Activated CD4-positive, alpha-beta T cell treated with anti-CD3 and anti-CD28 coated beads for 36 hours (primary cell): Measurements from ENCODE around the gene MFSD6L. TPM values are rescaled to one million over a fixed set of nuclear protein-coding genes. Genes with fewer than 3 reads are reported as not detected.
A peak's percentile ranks its signal among the peaks of the same experiment; 100 is the strongest.

Experiments used
- ATAC-seq: fragments of 200-7000 bp; cut with Tn5 transposase; one replicate; pipeline ENCODE4 v1.10.0; 2021; ENCODE audit warnings: mild to moderate bottlenecking, moderate library complexity
- CTCF ChIA-PET: fragments of 350-600 bp; sonication (Branson Sonifier 250); formaldehyde crosslinking; loops from one replicate; lab custom pipeline; 2021; ENCODE audit warnings: antibody characterized with exemption; lab: Charles Lee
- POLR2A ChIA-PET: fragments of 350-600 bp; sonication (Branson Sonifier 250); formaldehyde crosslinking; loops from one replicate; lab custom pipeline; 2021; ENCODE audit warnings: antibody characterized with exemption, inconsistent platforms; lab: Charles Lee
- DNase-seq: peaks from one replicate; pipeline ENCODE4 v3.0.0-alpha.2; 2020
- H3K27ac Mint-ChIP-seq: one replicate; pipeline ENCODE4 v1.8.0; 2021; ENCODE audit warnings: mixed read lengths
- H3K27me3 Mint-ChIP-seq: one replicate; pipeline ENCODE4 v1.8.0; 2021; ENCODE audit warnings: mixed read lengths
- H3K36me3 Mint-ChIP-seq: one replicate; pipeline ENCODE4 v1.8.0; 2021; ENCODE audit warnings: low read depth, mixed read lengths
- H3K4me1 Mint-ChIP-seq: one replicate; pipeline ENCODE4 v1.8.0; 2021; ENCODE audit warnings: mixed read lengths
- H3K4me3 Mint-ChIP-seq: one replicate; pipeline ENCODE4 v1.8.0; 2021; ENCODE audit warnings: mild to moderate bottlenecking, moderate library complexity, mixed read lengths
- H3K9me3 Mint-ChIP-seq: one replicate; pipeline ENCODE4 v1.8.0; 2021; ENCODE audit warnings: low read depth, mixed read lengths
- intact Hi-C, 2 experiments: fragments of 100-400 bp; cut with DNase I in 1 of 2; cut with micrococcal nuclease in 1 of 2; formaldehyde crosslinking; loops; one replicate each; pipeline versions ENCODE4 v1.14.2 to v1.15.1; 2022 to 2024; cut with DNase I, micrococcal nuclease
- total RNA-seq, 2 experiments: library from RNA; stranded (reverse); gene quantifications; one replicate each; pipeline ENCODE4 v1.2.3, GENCODE V29; 2021

Gene MFSD6L, protein sequence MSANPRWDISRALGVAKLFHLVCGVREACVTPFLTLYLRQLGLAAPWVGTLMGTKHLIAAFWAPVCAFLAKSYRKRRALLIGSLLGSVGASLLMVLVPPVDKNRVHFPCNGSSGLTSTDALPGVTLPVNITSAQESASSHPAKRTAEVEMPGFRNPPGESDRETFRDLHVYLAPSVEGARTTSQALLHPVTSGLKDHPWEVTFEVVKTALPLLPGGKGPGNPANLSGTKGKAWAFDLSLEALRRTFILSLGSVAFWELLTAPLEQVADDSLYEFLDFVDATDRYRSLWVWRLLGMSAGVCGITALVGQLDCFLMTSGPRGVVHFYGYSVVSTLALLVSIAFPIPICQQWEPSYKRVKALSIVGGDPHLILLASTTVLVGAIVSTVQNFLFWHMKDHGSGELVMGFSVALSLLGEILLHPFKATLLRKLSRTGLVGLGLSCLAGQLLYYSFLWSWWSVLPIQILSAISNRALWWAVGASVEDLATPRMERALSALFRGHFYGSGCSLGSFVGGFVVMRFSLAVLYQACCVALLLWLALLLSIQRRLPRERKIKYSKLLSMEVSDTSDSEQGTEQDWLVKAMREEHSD
- under 1 TPM; 0.07 TPM for total RNA-seq

DNA sequence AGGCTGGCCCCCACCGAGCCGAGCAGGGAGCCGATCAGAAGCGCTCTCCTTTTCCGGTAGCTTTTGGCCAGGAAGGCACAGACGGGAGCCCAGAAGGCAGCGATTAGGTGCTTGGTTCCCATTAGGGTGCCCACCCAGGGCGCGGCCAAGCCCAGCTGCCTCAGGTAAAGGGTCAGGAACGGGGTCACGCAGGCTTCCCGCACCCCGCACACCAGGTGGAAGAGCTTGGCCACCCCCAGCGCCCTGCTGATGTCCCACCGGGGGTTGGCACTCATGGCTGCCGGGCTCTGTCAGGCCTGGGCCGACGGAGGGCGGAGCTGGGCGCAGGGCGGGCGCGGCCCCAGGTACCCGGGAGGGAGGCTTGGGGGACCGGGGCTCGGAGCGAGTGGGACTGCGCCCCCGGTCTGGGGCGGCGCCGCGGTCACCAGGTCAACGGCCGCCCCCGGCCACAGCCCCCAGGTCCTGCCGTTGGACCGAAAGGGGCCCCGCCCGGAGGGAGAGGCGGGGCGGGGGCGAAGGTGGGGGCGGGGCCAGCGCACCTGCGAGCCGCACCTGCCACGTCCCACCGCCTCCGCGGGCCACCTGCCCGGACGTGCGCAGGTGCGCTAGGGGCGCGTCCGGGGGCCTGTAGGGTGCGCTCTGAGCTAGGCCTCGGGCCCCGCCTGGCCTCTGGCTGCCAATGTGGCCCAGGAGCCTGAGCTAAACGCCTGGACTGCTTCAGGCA, at the start of gene MFSD6L:
MFSD6L (minus strand) TSS at position 520 of the 724 bp plus-strand sequence; CDS start at position 275, 245 bp downstream.
- DNase-seq: peak; percentile 37
- Mint-ChIP-seq H3K27me3 (no peaks in the 10 kb centered on the region), H3K4me1 (no peaks in the 10 kb centered on the region), H3K9me3 (no peaks in the 10 kb centered on the region), H3K4me3 (no peak within 1 kb of the TSS), H3K27ac (no peak within 1 kb of the TSS), H3K36me3 (no peaks in the 10 kb centered on the region)
- intact Hi-C loops: loop anchor here in 1 of 2 experiments (1.0 kb wide), 1 partner anchor 199 kb away; no protein-coding TSS in a partner anchor
- peak; percentile 49 for ATAC-seq
- ChIA-PET POLR2A (no interaction called here), CTCF (interaction anchor here (1.5 to 2.4 kb wide), 2 partner anchors 13 to 199 kb away, joined by 8 to 11 read pairs; no protein-coding TSS in a partner anchor)

DNA sequence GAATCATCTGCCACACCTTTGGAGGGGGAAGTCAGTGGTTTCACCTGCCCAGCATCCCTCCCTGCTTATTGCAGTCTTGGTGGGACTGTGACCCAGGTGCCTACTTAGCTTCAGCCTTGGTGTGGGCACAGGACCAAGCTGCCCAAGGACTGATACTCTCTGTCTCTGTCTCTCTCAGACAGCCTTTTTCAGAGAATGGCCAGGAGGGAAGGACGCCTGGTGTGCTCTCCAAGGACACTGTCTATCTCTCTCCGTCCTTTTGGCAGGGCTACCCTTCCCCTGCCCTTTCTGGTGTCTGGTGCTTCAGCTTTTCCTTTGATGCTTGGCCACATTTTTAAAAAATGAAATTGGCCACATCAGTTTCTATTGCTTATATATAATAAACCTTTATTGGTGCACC, 48.7 kb upstream of the MFSD6L start:
- ATAC-seq (no peak), DNase-seq (no peak)
- no peak overlapping the region for H3K27ac Mint-ChIP-seq
- intact Hi-C loops: no loop called here
- H3K4me3 Mint-ChIP-seq: no peak overlapping the region
- H3K27me3 Mint-ChIP-seq: no peaks in the 10 kb centered on the region
- peaks cover 4% of the 10 kb centered on the region for H3K4me1 Mint-ChIP-seq
- H3K36me3 Mint-ChIP-seq: no peaks in the 10 kb centered on the region
- ChIA-PET POLR2A (no interaction called here), CTCF (interaction anchor here (1.1 kb wide), 1 partner anchor 27 kb away, joined by 4 read pairs; no protein-coding TSS in a partner anchor)
- no peaks in the 10 kb centered on the region for H3K9me3 Mint-ChIP-seq

DNA sequence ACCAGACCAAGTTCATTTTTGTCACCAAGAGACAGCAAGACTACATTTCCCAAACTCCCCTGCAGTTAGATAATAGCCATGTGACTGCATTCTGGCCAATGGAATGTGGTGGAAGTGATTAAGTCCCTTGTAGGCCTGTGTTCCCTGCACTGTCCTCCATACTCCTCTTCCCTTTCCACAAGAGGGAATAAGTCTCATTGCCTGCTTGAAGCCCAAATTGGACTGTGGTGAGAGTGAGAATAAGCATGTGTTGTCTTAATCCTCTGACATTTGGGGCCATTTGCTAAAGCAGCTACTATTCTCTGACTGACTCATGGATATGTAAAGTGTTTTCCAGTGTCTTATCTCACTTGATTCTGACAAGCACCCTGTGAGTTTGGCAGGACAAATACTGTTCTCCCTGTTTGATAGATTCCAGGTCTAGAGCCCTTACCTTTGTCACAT, 47.6 kb upstream of the MFSD6L start:
- H3K27me3 Mint-ChIP-seq: no peaks in the 10 kb centered on the region
- ChIA-PET CTCF (no interaction called here), POLR2A (no interaction called here)
- H3K9me3 Mint-ChIP-seq: no peaks in the 10 kb centered on the region
- ATAC-seq (peak; percentile 84), DNase-seq (no peak)
- H3K36me3 Mint-ChIP-seq: no peaks in the 10 kb centered on the region
- intact Hi-C loops: no loop called here
- no peak overlapping the region for H3K27ac Mint-ChIP-seq
- peaks cover 4% of the 10 kb centered on the region for H3K4me1 Mint-ChIP-seq
- no peak overlapping the region for H3K4me3 Mint-ChIP-seq

- CTCF ChIA-PET: interaction anchor here (1.0 to 1.2 kb wide), 2 partner anchors 10 to 460 kb away, joined by 4 read pairs; no protein-coding TSS in a partner anchor
- H3K4me1 Mint-ChIP-seq: peaks cover 4% of the 10 kb centered on the region
- H3K36me3 Mint-ChIP-seq: no peaks in the 10 kb centered on the region
- H3K27ac Mint-ChIP-seq: no peak overlapping the region
- no peaks in the 10 kb centered on the region for H3K27me3 Mint-ChIP-seq
- no peak for DNase-seq
- intact Hi-C loops: no loop called here
- no peak overlapping the region for H3K4me3 Mint-ChIP-seq
- POLR2A ChIA-PET: no interaction called here
- ATAC-seq: no peak
- no peaks in the 10 kb centered on the region for H3K9me3 Mint-ChIP-seq
Measured at GRCh38 chr17:8844229-8845218, 45.4 kb upstream of the MFSD6L start.

DNA sequence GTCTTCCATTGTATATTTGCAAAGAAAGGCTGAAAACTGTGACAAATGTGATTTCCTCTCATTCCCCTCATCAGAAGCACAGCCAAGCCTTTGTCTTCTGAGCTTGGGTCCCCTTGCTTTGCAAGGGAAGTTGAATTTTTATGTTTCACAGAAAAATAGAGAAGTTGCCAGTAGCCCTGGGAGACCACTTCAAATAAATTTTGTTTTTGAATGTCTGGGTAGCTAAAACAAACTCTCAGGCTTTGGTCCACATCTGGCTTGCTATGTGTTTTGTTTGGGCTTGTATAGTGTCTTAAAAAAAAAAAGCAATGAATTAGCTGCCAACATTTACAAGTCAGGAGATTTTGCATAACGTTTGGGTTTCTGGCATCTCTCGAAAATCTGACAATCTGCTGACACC, 44.2 kb upstream of the MFSD6L start:
- ChIA-PET CTCF (interaction anchor here (0.8 to 1.5 kb wide), 4 partner anchors 11 to 459 kb away, joined by 3 to 6 read pairs (median 4); no protein-coding TSS in a partner anchor), POLR2A (no interaction called here)
- Mint-ChIP-seq H3K4me3 (no peak overlapping the region), H3K27ac (no peak overlapping the region), H3K9me3 (no peaks in the 10 kb centered on the region), H3K27me3 (no peaks in the 10 kb centered on the region), H3K36me3 (no peaks in the 10 kb centered on the region), H3K4me1 (peaks cover 4% of the 10 kb centered on the region)
- DNase-seq (no peak), ATAC-seq (no peak)
- intact Hi-C loops: no loop called here

GRCh38 chr17:8841844-8842243, 42.7 kb upstream of the MFSD6L start:
- no peak overlapping the region for H3K4me3 Mint-ChIP-seq
- no peaks in the 10 kb centered on the region for H3K9me3 Mint-ChIP-seq
- ChIA-PET CTCF (interaction anchor here (0.8 kb wide), 1 partner anchor 56 kb away, joined by 3 read pairs; no protein-coding TSS in a partner anchor), POLR2A (no interaction called here)
- DNase-seq: no peak
- no peak for ATAC-seq
- intact Hi-C loops: no loop called here
- no peak overlapping the region for H3K27ac Mint-ChIP-seq
- no peaks in the 10 kb centered on the region for H3K27me3 Mint-ChIP-seq
- H3K4me1 Mint-ChIP-seq: peaks cover 1% of the 10 kb centered on the region
- no peaks in the 10 kb centered on the region for H3K36me3 Mint-ChIP-seq

- Mint-ChIP-seq H3K4me3 (no peak overlapping the region), H3K4me1 (no peaks in the 10 kb centered on the region), H3K27me3 (no peaks in the 10 kb centered on the region), H3K27ac (no peak overlapping the region), H3K9me3 (no peaks in the 10 kb centered on the region), H3K36me3 (no peaks in the 10 kb centered on the region)
- no peak for ATAC-seq
- POLR2A ChIA-PET: no interaction called here
- no peak for DNase-seq
- CTCF ChIA-PET: no interaction called here
- intact Hi-C loops: no loop called here
Measured at GRCh38 chr17:8839410-8839935, 40.3 kb upstream of the MFSD6L start.

GRCh38 chr17:8838551-8839095, 39.5 kb upstream of the MFSD6L start:
- CTCF ChIA-PET: no interaction called here
- DNase-seq: no peak
- Mint-ChIP-seq H3K4me3 (no peak overlapping the region), H3K9me3 (no peaks in the 10 kb centered on the region), H3K4me1 (no peaks in the 10 kb centered on the region), H3K27ac (no peak overlapping the region), H3K27me3 (no peaks in the 10 kb centered on the region), H3K36me3 (no peaks in the 10 kb centered on the region)
- POLR2A ChIA-PET: no interaction called here
- no peak for ATAC-seq
- intact Hi-C loops: no loop called here

DNA sequence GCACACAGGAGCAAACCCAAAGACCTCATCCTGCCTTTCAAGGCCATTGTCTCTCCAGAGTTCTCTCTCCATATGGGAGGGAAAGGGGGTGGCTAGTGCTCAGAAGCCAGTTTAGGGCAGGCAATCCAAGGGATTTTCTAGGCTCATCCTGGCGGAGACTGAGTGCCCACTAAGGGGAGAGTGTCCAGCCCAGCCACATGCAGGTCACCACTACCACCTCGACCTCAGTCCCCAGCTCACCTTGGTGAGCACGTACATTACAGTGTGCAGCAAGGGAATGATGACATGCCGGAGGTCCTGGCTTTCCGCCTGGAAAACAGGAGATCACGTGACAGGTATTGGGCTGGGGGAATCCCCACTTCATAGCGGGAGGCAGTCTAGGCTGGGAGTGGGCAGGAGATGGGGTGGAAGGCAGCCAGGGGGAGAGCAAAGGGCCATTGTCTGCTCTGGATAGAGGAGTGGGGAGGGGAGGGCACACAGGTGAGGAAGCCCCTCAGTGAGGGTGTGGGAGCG, 38.5 kb upstream of the MFSD6L start:
- POLR2A ChIA-PET: no interaction called here
- ATAC-seq (no peak), DNase-seq (no peak)
- Mint-ChIP-seq H3K36me3 (no peaks in the 10 kb centered on the region), H3K4me3 (no peak overlapping the region), H3K4me1 (no peaks in the 10 kb centered on the region), H3K27ac (no peak overlapping the region), H3K27me3 (no peaks in the 10 kb centered on the region), H3K9me3 (no peaks in the 10 kb centered on the region)
- CTCF ChIA-PET: no interaction called here
- intact Hi-C loops: no loop called here
